NCI-H345 treated with DMSO at 0.1 percent for 48 hours (cell line): ENCODE measurements around the gene ERCC6L2.

Experiments
- DNase-seq: peaks from one replicate; lab custom pipeline; 2025; ENCODE audit not compliant: unreplicated experiment; lab: John Stamatoyannopoulos, UW

ERCC6L2 gene

DNA sequence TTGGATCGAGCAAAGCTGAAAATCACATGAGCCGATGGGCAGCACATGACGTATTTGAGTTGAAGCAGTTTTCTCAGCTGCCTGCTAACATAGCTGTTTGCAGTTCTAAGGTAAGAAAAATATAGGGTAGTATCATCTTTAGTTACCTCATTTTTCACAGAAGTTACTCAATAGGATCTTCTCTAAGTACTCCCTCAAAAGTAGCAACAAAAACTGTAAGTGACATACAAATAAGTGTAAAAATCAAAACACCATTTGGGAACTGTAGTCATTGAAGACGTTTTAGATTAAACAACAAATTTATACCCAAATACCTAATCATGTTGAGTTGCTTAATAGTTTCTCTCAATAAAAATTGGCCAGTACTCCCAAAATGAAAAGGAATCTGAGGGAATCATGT is 102.6 kb downstream of the ERCC6L2 start:
- no peak for DNase-seq

- DNase-seq = no peak
Observed at GRCh38 chr9:95979446-95979845, 104.0 kb downstream of the ERCC6L2 start.

DNA sequence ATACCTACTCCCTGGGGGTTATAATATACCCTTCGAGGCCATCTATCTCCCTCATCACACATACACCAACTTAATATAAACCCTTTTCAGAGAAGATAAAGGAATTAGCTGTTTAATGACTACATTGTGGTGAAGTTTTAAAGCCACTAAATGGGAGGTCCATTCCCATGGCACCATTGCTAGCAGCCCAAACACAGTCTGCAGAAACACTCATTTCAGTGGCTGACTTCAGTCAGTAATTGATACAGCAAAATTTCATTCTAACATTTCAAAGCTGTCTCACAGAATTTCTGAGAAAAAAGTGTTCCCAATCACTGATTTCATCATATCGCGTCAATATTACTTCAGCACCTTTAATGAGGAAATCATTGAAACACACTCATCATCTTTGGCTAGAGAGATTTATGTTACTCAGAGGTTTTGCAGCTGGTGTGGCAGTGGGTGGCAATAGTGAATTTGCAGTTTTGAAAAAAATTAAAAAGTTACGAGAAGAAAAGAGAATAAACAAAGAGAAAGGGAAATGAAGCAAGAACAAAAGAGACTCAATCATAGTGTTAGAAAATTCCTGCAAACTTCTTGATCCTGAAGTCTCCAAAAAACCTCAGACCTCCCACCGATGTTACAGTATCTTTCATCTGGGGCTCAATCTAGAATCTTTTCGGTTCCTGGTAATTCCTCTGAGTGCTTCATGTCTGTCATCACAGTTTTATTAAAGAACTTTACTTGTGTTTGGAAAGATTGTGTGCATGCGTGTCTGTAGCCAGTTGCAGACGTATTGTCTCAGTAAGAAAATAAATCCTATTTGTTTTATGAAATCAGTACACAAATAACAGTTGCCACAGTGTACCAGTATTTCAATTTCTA is 105.0 kb downstream of the ERCC6L2 start:
- DNase-seq = no peak

DNA sequence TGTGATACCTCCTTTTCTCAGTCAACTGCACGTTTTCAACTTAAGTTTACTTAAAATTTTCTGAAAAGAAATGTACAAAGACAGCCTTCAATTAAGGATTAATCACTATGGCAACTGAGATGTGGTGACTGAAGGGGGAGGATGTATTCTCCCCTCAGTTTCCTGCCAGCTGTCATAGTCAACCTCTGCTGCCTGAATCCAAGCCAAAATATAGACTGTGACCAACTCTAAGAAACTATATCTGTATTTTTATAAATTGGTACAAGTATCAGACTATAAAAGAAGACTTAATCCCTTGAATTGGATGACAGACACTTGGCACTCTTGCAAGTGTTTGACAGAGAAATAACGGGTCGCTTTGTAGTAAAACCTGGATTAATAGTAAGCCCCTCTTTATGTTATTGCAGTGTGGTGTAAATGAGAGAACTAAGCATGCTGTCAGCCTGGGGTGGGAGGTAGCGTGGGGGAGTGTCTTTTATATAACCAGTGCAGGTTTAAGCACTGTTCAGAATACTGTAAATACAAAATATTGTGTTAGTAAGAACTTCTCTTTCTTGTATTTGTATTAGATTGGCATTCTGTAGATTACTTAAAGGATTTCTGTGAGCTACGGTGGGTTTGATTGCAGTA is 106.4 kb downstream of the ERCC6L2 start:
- DNase-seq = peak; percentile 13

DNA sequence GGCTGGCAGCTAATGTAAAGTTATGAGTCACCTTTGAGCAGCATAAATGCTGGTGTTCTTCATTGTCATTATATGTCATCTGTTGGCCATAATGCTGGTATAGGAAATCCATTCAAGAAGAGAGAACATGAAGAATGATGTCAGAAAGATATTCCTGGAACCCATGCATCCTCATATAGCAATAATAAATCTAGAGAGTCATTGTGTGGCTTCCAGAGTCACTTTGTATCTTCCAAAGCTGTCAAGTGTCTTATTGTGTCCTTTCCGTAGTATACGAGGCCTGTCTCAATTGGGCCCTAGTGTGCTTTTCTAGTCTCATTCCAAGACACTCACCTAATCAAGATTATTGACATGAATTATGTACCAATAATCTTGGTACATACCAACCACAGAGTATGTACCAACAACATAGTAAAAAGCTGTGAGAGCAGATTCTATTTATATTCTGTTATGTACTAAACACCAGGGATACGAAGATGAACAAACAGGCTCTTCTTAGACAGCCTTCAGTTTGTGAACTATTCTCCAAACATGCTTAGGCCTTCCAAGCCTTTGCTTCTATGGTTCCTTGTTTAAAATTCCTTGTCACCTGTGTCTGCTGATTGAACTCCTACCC is 110.1 kb downstream of the ERCC6L2 start:
- DNase-seq = no peak

DNA sequence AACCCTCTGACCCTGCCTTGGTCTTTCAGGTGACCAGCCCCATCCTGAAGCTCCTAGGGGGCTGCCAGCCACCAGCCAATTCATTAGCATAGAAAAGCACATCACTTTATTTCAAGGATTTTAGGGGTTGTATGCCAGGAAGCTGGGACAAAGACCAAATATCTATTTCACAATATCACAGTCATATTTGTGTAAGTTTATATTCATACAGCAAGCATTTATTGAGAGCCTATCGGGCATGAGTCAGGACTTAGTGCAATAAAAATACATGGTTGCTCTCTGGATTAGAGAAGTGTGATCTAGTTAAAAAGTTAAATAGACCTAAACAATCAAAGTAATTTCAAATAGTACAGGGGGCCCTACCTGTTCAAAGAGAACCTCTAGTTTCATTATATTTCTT is 113.8 kb downstream of the ERCC6L2 start:
- DNase-seq = no peak

GRCh38 chr9:95991326-95991725 is 115.8 kb downstream of the ERCC6L2 start:
- DNase-seq = no peak

GRCh38 chr9:95992536-95992935 is 117.0 kb downstream of the ERCC6L2 start:
- DNase-seq = no peak

DNA sequence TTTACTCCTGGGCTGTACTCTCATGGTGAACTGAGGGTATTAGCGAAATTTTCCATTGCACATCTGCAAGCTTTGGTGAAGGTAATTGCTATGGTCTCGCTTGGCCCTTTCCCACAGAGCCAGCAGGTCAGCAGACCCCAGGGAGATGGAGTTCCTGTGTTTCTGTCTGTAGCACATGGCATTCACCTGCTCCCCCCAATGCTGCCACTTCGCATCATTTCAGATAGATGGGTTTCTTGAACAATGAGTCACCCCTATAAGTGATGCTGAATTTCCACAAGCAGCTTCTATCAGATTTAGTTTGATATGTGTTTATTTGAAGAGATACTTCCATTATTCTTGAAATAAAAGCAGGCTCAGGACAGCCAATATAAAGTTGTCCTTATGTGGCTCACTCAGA is 117.8 kb downstream of the ERCC6L2 start:
- DNase-seq = no peak

- DNase-seq = no peak
Observed at GRCh38 chr9:95999390-95999789, 123.9 kb downstream of the ERCC6L2 start.

DNA sequence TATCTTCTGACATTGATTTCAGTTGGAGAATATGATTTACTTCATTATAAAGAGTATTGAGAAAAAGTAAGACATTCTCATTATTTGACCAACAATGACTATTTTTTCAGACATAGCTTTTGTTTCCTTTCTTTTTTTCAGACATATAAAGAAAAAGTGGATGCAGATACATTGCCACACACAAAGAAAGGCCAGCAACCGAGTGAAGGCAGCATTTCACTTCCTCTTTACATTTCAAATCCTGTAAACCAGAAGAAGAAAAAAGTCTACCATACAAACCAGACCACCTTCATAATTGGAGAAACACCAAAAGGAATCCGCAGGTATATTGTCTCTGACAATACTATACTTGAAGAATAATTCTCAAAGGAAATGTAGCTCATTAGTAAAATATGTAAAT is 128.9 kb downstream of the ERCC6L2 start:
- no peak for DNase-seq

GRCh38 chr9:96006296-96006879 is 130.9 kb downstream of the ERCC6L2 start:
- no peak for DNase-seq

GRCh38 chr9:96006961-96007360 is 131.5 kb downstream of the ERCC6L2 start:
- DNase-seq = no peak

DNA sequence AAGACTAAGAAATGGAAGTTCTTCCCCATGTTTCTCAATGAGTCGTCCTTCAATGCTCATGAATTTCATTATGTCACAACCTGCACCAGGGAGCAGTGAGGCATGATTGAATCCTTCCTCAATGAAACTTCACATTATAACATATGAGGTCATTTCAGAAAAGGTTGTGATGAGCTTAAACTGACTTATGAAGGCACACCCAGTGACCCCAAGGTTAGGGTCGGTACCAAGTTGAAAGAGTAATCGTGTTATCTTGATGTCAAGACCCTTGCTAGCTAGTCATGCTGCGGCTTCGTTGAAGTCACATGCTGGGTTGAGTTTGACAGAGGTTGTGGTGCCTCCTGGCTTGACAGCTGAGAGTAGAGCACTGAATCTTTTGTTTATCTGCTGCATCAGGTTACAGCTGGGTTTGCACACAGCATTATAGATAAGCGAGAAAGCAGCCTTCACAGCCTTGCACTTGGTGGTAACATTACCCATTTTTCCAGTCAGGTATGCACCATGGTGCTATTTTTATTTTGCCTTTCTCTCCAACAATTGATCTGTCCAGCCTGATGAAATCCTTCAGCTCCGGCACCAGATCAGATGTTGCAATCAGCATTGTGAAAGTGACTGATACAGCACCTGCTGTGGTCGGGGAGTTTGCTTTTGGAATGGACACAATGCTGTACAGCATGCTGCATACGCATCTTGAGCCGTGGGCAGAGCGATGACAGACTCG is 133.2 kb downstream of the ERCC6L2 start:
- DNase-seq = no peak

DNA sequence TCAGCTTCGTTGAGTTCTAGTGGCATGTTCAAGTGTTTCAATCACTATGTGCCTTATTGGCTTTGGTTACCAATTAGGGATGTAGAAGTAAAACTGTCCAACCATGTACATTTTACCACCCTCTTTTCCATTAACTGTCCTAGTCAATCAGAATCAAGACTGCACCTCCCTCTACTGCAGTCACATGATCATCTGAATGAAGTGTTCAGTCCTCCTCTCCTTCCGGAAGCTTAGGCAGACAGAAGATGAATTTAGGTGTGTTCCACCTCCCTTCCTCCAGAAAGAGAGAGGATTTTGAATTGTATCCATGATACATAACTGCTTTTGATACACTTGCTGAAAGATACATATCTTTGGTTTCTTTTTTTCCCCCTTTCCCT is 133.7 kb downstream of the ERCC6L2 start:
- DNase-seq = no peak

DNA sequence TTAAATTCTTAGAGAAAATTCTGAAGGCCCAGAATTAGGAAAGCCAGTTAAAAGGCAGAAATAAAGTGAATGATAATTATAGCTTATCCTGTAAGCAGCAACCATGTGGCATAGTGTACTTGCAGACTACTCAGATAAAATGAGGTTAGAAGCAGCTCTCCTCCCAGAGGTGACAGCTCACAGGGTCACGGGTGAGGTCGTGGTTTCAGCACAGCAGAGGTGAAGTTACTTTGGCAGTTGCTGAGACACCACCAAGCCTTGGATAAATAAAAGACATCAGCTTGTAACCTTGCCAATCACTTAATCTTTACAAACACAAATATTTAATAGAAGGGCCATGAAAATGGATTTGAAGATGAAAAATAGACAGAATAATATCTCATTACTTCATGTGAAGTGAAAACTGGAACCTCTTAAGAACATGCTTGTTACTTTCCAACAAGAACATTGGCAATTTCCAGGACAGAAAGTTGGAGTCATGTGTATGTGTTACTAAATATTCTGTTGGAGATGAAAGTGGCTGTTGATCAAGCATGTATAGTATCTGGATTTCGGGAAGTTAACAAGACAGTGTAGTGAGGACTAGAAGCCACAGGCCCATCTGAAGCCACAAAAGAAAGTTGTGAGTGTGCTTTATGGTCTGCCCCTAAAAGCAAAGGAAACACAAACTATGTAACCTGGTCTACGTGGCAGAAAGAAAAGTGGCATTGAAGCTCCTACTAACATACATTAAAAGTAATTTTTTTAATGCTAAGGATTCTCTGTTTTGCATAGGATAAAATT is 134.4 kb downstream of the ERCC6L2 start:
- no peak for DNase-seq

- DNase-seq = no peak
Observed at GRCh38 chr9:96014078-96014477, 138.6 kb downstream of the ERCC6L2 start.

- DNase-seq = no peak
Observed at GRCh38 chr9:96015876-96016686, 140.6 kb downstream of the ERCC6L2 start.
